Osteoblast (primary cell): ENCODE data around the gene PAX5. TPM values are rescaled to one million over a fixed set of nuclear protein-coding genes. Genes with fewer than 3 reads are reported as not detected.
"Not testable (repeated sequence)": the region's sequence is repeated elsewhere in the genome, so short reads cannot be mapped to it uniquely, and the experiment has no call there.

Experiments used
- DNase-seq: peaks from one replicate; pipeline ENCODE4 v3.0.0; 2011; ENCODE audit warnings: low spot score, mixed read lengths; ENCODE audit not compliant: insufficient read length; ENCODE audit errors: missing footprints
- H2AFZ ChIP-seq: 2 replicates; pipeline ENCODE4 v1.6.0; 2011; ENCODE audit warnings: mild to moderate bottlenecking, low read length
- H3K27ac ChIP-seq: 2 replicates; pipeline ENCODE4 v1.5.1; 2011; ENCODE audit warnings: mild to moderate bottlenecking, low read depth, low read length, moderate library complexity
- H3K27me3 ChIP-seq: 2 replicates; pipeline ENCODE4 v1.6.0; 2012; ENCODE audit warnings: mild to moderate bottlenecking, control low read depth, inconsistent platforms, low read length, moderate library complexity; ENCODE audit not compliant: insufficient read depth
- H3K36me3 ChIP-seq: 2 replicates; pipeline ENCODE4 v1.5.1; 2011; ENCODE audit warnings: mild to moderate bottlenecking, low read length, control low read depth, moderate library complexity; ENCODE audit not compliant: insufficient read depth
- H3K4me1 ChIP-seq: 2 replicates; pipeline ENCODE4 v1.5.1; 2011; ENCODE audit warnings: mild to moderate bottlenecking, low read length, control low read depth, moderate library complexity; ENCODE audit not compliant: insufficient read depth
- H3K4me2 ChIP-seq: 2 replicates; pipeline ENCODE4 v1.6.0; 2011; ENCODE audit warnings: mild to moderate bottlenecking, low read length; ENCODE audit not compliant: insufficient read depth
- H3K4me3 ChIP-seq: fragments of 200-600 bp; sonication (generic); 3 replicates; pipeline ENCODE4 v1.5.1; 2012; ENCODE audit warnings: mild to moderate bottlenecking, low read length, inconsistent platforms; ENCODE audit not compliant: insufficient read depth
- H3K79me2 ChIP-seq: 2 replicates; pipeline ENCODE4 v1.6.0; 2012; ENCODE audit warnings: mild to moderate bottlenecking, low read length, control low read depth, inconsistent platforms; ENCODE audit not compliant: insufficient read depth
- H3K9me3 ChIP-seq: 2 replicates; pipeline ENCODE4 v1.5.1; 2011; ENCODE audit warnings: low read depth, low read length, control low read depth
- H4K20me1 ChIP-seq: 2 replicates; pipeline ENCODE4 v1.6.0; 2012; ENCODE audit warnings: mild to moderate bottlenecking, low read length, control low read depth; ENCODE audit not compliant: insufficient read depth
- CTCF ChIP-seq: IDR thresholded peaks from 2 replicates; pipeline ENCODE4 v1.5.1; 2011; ENCODE audit warnings: mild to moderate bottlenecking, low read depth, low read length, moderate library complexity; ENCODE audit errors: extremely low read depth
- total RNA-seq: library from RNA; depleted of rRNA; stranded (reverse); fragments of >200 nt; gene quantifications from 2 replicates; pipeline ENCODE4 v1.2.3, GENCODE V29; 2012

The PAX5 gene
- total RNA-seq, 1 donor = not detected

- TF ChIP-seq CTCF = no peak
- H3K4me3 ChIP-seq = no peak overlapping the region
- peak; percentile 29 for DNase-seq
- H3K79me2 ChIP-seq = no peaks in the 10 kb centered on the region
- H2AFZ ChIP-seq = peak overlapping the region; percentile 51
- no peaks in the 10 kb centered on the region for H3K9me3 ChIP-seq
- H3K4me1 ChIP-seq = no peaks in the 10 kb centered on the region
- H3K4me2 ChIP-seq = peak overlapping the region; percentile 28
- no peak overlapping the region for H3K27ac ChIP-seq
- peaks cover 35% of the 10 kb centered on the region for H3K27me3 ChIP-seq
- no peaks in the 10 kb centered on the region for H4K20me1 ChIP-seq
- H3K36me3 ChIP-seq = no peaks in the 10 kb centered on the region
These were observed 27.7 kb upstream of the PAX5 start for GRCh38 chr9:37061768-37062167.

- no peaks in the 10 kb centered on the region for H3K36me3 ChIP-seq
These were observed 26.8 kb upstream of the PAX5 start for GRCh38 chr9:37060833-37061232.

GRCh38 chr9:37056046-37056920, 22.2 kb upstream of the PAX5 start:
- H3K4me3 ChIP-seq = no peak overlapping the region
- no peaks in the 10 kb centered on the region for H3K9me3 ChIP-seq
- no peak overlapping the region for H3K4me2 ChIP-seq
- no peak overlapping the region for H2AFZ ChIP-seq
- H3K27ac ChIP-seq = no peak overlapping the region
- TF ChIP-seq CTCF = no peak
- no peaks in the 10 kb centered on the region for H4K20me1 ChIP-seq
- peaks cover 45% of the 10 kb centered on the region for H3K27me3 ChIP-seq
- H3K4me1 ChIP-seq = no peaks in the 10 kb centered on the region
- DNase-seq = no peak
- H3K79me2 ChIP-seq = no peaks in the 10 kb centered on the region
- H3K36me3 ChIP-seq = no peaks in the 10 kb centered on the region

More at GRCh38 chr9:37060833-37061232, 26.8 kb upstream of the PAX5 start:
- TF ChIP-seq CTCF = no peak
- H3K27me3 ChIP-seq = peaks cover 36% of the 10 kb centered on the region
- H3K79me2 ChIP-seq = no peaks in the 10 kb centered on the region
- H3K27ac ChIP-seq = no peak overlapping the region
- no peak overlapping the region for H3K4me3 ChIP-seq
- no peak for DNase-seq
- no peaks in the 10 kb centered on the region for H3K9me3 ChIP-seq
- H2AFZ ChIP-seq = no peak overlapping the region
- no peaks in the 10 kb centered on the region for H3K4me1 ChIP-seq
- no peak overlapping the region for H3K4me2 ChIP-seq
- no peaks in the 10 kb centered on the region for H4K20me1 ChIP-seq

- H3K4me1 ChIP-seq, H3K36me3 ChIP-seq, H3K4me3 ChIP-seq, DNase-seq, H3K27ac ChIP-seq, H3K4me2 ChIP-seq, H2AFZ ChIP-seq, H3K9me3 ChIP-seq, H4K20me1 ChIP-seq, H3K79me2 ChIP-seq: not testable (repeated sequence)
- peaks cover 60% of the 10 kb centered on the region for H3K27me3 ChIP-seq
These were observed 20.3 kb upstream of the PAX5 start for GRCh38 chr9:37054363-37054720.
